CD4-positive, alpha-beta T cell treated with Interleukin-17A for 1 hour (primary cell): ENCODE measurements around the gene NDUFS1.
A peak's percentile ranks its signal among the peaks of the same experiment; 100 is the strongest.
"Not testable (repeated sequence)": the region's sequence is repeated elsewhere in the genome, so short reads cannot be mapped to it uniquely, and the experiment has no call there.

Experiments used
- DNase-seq: peaks from one replicate; pipeline ENCODE4 v3.0.0-alpha.2; 2020

NDUFS1 gene

GRCh38 chr2:206159346-206160124 lies at the start of gene NDUFS1, which contains the start of gene EEF1B2:
TSS of gene NDUFS1 (minus strand) at chr2:206159444. CDS start at chr2:206153678, 5,766 bp downstream.
TSS of gene EEF1B2 (plus strand) at chr2:206159895. CDS start at chr2:206159980, 85 bp downstream.
- peak; percentile 97 for DNase-seq

- DNase-seq, result no peak
These were observed 49.7 kb upstream of the NDUFS1 start for GRCh38 chr2:206208900-206209299.

GRCh38 chr2:206207316-206207715 lies 48.1 kb upstream of the NDUFS1 start:
- not testable (repeated sequence) for DNase-seq

GRCh38 chr2:206204710-206205109 lies 45.5 kb upstream of the NDUFS1 start:
- no peak for DNase-seq

GRCh38 chr2:206203331-206203730 lies 44.1 kb upstream of the NDUFS1 start:
- DNase-seq, result no peak

GRCh38 chr2:206202446-206202845 lies 43.2 kb upstream of the NDUFS1 start:
- no peak for DNase-seq

- no peak for DNase-seq
These were observed 42.0 kb upstream of the NDUFS1 start for GRCh38 chr2:206201075-206201848.

GRCh38 chr2:206198677-206199076 lies 39.4 kb upstream of the NDUFS1 start:
- no peak for DNase-seq

- no peak for DNase-seq
These were observed 34.6 kb upstream of the NDUFS1 start for GRCh38 chr2:206193671-206194357.

- no peak for DNase-seq
These were observed 32.9 kb upstream of the NDUFS1 start for GRCh38 chr2:206192157-206192556.

GRCh38 chr2:206190689-206191088 lies 31.4 kb upstream of the NDUFS1 start:
- no peak for DNase-seq

GRCh38 chr2:206190111-206190510 lies 30.9 kb upstream of the NDUFS1 start:
- DNase-seq, result no peak

- no peak for DNase-seq
These were observed 30.4 kb upstream of the NDUFS1 start for GRCh38 chr2:206189691-206190090.

GRCh38 chr2:206181526-206181925 lies 22.3 kb upstream of the NDUFS1 start:
- DNase-seq, result not testable (repeated sequence)

- no peak for DNase-seq
These were observed 17.7 kb upstream of the NDUFS1 start for GRCh38 chr2:206176901-206177300.

- DNase-seq, result no peak
These were observed 16.9 kb upstream of the NDUFS1 start for GRCh38 chr2:206176121-206176520.

GRCh38 chr2:206173147-206173546 lies 13.9 kb upstream of the NDUFS1 start:
- DNase-seq, result no peak

- not testable (repeated sequence) for DNase-seq
These were observed 12.6 kb upstream of the NDUFS1 start for GRCh38 chr2:206171624-206172397.

- not testable (repeated sequence) for DNase-seq
These were observed 9.0 kb upstream of the NDUFS1 start for GRCh38 chr2:206168230-206168629.

GRCh38 chr2:206164261-206164862 lies 5.1 kb upstream of the NDUFS1 start:
- peak; percentile 52 for DNase-seq

- no peak for DNase-seq
These were observed 4.1 kb upstream of the NDUFS1 start for GRCh38 chr2:206163251-206163880.

- not testable (repeated sequence) for DNase-seq
These were observed 3.2 kb upstream of the NDUFS1 start for GRCh38 chr2:206162401-206162800.
